SIG-M5 treated with dmso at 0.1 percent for 504 hours (cell line): ENCODE results near the gene FILIP1L.
A peak's percentile ranks its signal among the peaks of the same experiment; 100 is the strongest.
"Not testable (repeated sequence)": the region's sequence is repeated elsewhere in the genome, so short reads cannot be mapped to it uniquely, and the experiment has no call there.

ENCODE experiments used
- DNase-seq: peaks from one replicate; lab custom pipeline; 2025; ENCODE audit not compliant: unreplicated experiment; lab: John Stamatoyannopoulos, UW

FILIP1L gene

DNA sequence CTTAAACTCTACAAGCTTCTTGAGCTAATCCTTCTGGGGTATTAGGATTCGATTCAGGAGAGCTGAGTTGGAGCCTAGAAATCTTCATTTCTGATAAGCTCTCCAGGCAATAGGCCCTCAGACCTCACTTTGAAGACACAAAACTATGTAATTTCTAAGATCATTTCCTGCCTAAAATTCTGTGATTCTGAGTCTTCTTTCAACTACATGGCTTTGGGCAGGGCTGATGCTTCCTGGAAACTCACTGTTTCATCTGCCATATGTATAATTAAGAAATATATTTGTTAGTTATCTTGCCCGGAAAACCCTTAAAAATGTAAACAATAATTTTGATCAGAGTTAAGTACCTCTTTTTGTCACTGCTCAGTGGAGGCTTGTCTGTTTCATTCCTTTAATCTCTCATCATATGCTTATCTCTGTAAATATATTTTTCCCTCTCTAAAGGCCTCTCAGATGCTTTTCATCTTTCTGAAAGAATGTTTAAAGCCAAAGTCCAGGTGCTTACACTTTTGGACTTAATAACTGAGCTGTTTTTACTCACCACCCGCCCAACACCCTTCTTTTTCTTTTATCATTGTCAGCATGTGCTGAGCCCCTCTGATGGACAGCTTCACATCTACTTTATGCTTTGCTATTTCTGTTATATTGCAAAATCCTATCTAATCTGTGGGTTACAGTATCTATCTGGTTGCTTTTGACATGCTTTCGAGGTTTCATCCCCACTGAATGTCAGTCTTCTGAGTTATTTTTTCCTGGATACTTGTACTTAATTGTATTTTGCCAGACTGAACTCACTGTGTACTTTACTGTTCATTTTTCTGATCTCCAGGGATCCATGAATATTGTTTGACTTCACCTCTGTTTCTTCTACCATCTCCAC, 38.2 kb downstream of the FILIP1L start:
- peak; percentile 33 for DNase-seq

DNA sequence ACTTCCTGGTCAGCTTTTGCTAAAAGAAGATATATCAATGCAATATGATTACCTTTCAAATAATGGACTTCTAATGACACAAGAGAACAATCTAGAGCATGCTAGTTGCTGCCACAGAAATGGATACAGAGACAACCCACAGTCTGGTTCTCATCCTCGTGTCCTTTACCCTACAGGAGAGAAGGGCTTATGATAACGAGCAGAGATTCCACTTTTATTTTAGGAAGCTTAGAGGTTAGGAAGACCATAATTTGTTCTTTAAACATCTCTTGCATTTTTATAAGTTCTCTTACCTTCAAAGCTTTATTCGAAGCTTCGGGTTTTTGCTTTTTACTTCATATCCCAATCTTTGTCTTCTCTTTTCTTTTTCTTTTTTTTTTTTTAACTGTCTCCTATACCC, 39.1 kb downstream of the FILIP1L start:
- no peak for DNase-seq

GRCh38 chr3:100073714-100074307, 40.5 kb downstream of the FILIP1L start:
- peak; percentile 93 for DNase-seq

- no peak for DNase-seq
Measured at GRCh38 chr3:100073049-100073713, 41.1 kb downstream of the FILIP1L start.

DNA sequence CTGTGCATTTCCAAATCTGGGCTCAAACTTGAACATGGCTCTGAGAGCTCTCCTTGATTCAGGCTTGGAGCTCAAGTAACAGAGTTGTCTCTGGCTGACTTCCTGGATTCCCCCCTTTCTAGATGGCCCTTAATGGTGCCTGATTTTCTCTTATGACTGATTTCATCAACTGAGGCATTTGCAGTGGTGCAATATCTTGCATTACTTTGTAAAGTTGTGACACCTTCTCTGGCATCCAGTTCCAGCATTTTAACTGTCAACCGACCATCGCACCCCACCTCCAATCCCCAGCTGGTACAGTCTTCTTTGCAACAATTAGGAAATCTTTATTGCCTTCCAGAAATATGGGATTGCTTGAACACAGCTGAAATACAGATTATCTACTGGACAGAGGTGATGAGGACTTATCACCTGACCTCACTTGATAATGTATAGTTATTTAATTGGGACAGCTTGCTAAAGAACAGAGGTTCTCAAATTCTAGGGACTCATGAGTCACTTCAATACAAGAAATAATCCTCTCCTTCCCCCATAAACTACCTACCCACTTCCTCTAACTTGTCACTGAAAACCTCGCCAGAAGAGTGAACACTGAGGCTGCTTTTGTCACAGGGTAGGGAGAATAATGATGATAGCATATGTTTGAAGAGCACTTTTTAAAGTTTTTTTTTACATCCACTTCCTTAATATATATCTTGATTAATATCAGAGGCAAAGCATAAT, 41.8 kb downstream of the FILIP1L start:
- DNase-seq = peak; percentile 99

DNA sequence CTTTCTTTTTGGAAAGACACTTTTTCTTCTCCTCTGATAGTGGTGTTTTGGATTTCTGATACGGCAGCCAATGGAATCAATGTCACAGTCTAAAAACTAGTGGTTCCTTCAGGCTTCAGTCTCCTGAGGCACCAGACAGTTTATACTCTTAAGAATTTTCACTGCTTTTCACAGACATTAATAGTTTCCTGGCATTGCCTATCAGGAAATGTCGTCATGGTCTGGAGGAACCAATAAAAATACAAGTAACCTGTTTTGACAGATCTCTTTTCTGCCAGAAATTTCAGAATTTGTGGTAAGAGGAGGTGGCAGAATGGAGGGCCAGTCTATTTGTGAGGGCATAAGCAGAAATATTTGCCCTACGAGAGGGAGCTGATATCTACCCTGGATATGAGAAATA, 44.8 kb downstream of the FILIP1L start:
- DNase-seq = peak; percentile 51

DNA sequence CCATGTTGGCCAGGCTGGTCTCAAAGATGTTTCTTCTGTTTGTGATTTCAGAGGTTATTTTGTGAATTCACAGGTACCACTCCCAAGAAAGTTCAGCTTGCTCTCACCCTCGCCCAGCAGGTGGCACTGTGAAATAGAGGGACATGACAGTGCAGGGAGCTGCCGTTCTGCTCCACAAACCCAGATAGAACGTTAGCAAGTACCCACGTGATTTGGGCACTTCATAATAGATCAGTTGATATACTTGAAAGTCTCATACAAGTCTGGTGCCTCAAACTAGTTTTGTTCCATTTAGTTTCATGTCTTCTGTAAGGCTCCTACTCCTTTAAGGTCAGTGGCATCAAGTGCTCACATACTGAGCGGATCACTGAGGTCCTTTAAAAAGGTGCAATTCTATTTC, 45.5 kb downstream of the FILIP1L start:
- DNase-seq = peak; percentile 87

DNA sequence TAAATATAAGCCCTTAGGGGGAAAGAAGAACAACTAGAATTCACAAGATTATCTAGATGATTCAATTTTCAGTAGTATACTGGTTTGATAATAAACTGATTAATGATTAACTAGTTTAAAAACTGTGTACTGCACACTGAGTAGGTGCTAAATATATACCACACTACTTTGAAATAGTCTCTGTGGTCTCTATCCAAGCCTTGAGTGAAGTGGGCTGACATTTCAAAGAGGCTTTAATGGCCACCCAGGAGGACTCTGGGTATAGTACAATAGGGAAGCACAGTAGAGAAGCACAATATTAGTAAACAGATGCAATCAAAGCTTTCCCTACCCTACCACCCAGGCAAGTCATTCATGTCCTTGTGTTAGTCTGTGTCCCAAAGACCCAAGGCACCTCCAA, 46.7 kb downstream of the FILIP1L start:
- no peak for DNase-seq

GRCh38 chr3:100063929-100064461, 50.3 kb downstream of the FILIP1L start:
- no peak for DNase-seq

- no peak for DNase-seq
Measured at GRCh38 chr3:100062665-100063064, 51.6 kb downstream of the FILIP1L start.

DNA sequence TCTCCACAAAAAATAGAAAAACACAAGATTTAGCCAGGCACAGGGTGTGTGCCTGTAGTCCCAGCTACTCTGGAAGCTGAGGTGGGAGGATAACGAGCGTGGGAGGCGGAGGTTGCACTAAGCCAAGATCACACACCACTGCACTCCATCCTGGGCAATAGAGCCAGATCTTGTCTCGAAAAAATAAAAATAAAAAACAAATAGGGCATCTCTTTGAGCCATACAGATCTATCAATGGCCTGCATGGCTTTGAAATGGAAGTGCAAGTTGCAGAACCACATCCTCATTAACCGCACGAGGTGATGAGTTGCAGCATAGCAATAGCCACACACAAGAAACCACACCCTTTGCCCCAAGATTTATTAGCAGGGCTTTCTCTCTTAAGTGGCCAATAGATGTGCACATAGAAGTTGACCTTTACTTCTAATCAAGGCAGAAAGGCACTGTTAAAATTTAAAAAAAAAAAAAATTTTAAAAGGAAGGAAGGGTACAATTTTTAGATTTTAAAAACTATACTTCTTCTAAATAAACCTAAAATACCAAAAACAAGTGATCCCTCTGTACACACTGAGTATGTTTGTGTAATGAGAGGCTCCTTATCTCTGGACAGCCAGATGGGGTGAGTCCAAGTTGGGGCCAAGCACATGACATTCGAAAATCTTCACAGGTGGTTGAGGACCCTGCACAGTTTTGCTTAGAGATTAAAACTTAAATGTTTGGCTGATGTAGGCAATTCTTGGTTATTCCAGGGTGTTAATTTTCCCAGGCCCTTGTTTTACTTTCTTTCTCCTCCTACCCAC, 53.4 kb downstream of the FILIP1L start:
- DNase-seq = peak; percentile 39

- DNase-seq = no peak
Measured at GRCh38 chr3:100059472-100059871, 54.8 kb downstream of the FILIP1L start.

DNA sequence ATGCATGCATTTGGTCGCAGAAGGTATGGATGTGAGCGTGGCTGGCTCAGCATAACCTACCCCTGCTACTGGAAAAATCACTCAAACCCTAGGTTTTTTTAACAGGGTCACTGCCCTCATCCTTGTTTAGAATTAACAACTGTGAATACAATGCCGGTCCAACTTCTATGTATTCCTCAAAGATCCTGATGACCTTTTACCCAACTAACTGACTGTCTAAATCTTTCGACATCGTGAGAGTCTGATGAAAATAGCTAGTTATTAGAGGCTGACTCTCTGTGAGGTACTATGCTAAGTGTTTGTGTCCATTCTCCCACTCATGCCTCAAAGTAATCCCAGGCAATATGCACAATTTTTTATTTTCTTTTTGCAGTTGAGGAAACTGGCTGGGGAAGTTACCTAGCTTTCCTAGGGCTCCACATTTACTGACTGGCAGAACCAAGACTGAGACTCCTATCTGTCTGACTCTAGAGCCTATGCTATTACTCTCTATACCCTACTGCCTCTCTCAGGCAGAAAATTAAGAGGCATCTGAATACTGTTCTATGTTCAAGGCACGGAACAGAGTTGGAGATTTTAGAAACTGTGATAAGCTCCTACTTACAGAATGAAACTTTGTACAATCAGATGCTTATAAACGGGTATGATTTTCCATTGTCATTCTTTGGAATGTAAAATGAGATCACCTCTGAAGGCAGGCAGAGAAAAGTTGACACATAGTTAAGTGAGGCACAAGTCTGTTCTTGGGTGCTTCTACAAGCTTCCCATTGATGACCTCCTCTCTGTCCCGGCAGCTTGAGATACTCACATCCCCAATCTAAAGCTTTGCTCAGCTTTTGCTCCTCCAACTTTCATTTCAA, 56.4 kb downstream of the FILIP1L start:
- peak; percentile 17 for DNase-seq

DNA sequence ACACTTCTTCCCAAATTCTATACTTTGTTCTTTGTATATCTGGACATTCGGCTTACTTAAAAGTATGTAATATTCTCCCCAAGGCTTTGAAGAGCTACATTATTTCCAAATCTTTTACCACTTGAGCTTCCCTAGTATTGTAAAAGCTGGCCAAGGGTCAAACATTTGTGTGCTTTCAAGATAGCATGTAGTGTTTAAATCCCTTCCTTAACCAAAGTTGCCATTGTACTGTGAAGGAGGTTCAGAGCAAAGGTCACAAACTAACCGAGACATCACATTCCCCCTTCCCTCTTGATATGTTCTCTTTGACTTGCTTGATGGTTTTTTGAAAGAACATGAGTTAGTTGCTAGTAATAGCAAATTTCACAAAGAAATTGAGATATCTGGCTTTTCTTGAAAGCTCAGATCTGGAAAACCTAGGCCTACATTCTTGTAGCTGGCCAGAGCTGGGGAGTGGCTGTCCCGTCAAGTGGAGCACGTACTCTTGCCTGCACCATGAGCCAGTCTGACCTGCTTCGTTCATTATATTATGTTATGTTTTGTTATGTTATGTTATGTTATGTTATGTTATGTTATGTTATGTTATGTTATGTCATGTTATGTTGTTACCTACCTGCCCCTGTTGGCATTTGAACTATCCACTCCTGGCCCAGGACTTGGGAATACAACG, 60.2 kb downstream of the FILIP1L start:
- DNase-seq = no peak

- DNase-seq = not testable (repeated sequence)
Measured at GRCh38 chr3:100051513-100051912, 62.8 kb downstream of the FILIP1L start.

GRCh38 chr3:100048248-100048647, 66.1 kb downstream of the FILIP1L start:
- no peak for DNase-seq

- peak; percentile 74 for DNase-seq
Measured at GRCh38 chr3:100047455-100048141, 66.7 kb downstream of the FILIP1L start.

DNA sequence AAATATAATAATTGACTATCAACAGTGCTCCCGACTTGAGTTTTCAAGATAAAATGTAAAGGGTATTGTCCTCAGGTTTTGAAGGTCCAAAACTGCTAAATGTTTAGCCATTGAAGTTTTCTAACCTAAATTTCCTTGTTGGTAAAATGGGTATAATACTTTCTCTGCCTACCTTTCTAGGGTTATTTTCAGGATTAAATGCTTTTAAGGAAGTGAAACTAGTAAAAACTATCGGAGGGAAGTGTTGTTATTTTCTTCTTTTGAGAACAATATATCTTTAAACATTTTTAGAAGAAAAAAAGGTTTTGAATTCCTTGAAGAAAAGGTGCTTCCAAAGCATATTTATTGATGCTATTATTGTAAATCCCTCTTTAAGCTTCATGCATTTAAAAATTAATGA, 67.3 kb downstream of the FILIP1L start:
- DNase-seq = no peak
